GM12874 (cell line): ENCODE data around the gene C5orf15.

ENCODE experiments used
- TF ChIP-seq, protein P1 (sequence below): IDR thresholded peaks from 2 replicates; pipeline ENCODE4 v1.5.1; 2011; ENCODE audit warnings: low read depth, mild to moderate bottlenecking, control low read depth, low read length, moderate library complexity; ENCODE audit not compliant: insufficient read depth

C5orf15 gene

GRCh38 chr5:133932441-133933168, 35.8 kb downstream of the C5orf15 start:
- TF ChIP-seq, protein P1, sequence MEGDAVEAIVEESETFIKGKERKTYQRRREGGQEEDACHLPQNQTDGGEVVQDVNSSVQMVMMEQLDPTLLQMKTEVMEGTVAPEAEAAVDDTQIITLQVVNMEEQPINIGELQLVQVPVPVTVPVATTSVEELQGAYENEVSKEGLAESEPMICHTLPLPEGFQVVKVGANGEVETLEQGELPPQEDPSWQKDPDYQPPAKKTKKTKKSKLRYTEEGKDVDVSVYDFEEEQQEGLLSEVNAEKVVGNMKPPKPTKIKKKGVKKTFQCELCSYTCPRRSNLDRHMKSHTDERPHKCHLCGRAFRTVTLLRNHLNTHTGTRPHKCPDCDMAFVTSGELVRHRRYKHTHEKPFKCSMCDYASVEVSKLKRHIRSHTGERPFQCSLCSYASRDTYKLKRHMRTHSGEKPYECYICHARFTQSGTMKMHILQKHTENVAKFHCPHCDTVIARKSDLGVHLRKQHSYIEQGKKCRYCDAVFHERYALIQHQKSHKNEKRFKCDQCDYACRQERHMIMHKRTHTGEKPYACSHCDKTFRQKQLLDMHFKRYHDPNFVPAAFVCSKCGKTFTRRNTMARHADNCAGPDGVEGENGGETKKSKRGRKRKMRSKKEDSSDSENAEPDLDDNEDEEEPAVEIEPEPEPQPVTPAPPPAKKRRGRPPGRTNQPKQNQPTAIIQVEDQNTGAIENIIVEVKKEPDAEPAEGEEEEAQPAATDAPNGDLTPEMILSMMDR: no peak

DNA sequence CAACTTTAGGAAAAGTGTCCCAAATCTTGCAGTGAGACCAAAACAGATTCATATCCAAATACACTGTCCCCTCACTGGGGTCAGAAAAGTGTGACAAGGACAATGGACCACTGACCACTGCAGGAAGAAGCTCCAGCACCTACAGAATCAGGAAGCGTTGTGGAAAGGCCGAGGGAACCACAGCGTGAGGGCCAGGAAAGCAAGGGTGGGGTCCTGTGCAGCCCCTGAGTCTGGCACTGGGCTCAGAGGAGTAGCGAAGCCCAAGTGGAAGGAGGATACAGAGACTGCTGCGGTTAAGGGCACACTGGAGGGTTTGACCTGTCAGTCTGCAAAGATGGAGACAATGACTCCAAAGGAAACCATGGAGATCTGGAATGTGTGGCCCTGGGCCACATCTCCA, 36.9 kb downstream of the C5orf15 start:
- TF ChIP-seq, protein P1: no peak

DNA sequence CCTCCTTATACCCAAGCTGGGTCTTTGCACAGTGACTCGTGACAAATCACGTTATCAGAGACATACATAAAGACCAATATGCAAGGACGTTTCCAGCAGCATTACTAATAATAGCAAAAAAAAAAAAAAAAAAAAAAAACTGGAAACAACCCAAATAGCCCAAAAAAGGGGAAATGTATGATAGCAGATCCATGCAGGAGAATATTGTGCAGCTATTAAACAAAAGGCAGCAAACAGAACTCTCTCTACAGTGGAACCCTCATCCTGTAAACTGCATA, 37.7 kb downstream of the C5orf15 start:
- TF ChIP-seq, protein P1: no peak

DNA sequence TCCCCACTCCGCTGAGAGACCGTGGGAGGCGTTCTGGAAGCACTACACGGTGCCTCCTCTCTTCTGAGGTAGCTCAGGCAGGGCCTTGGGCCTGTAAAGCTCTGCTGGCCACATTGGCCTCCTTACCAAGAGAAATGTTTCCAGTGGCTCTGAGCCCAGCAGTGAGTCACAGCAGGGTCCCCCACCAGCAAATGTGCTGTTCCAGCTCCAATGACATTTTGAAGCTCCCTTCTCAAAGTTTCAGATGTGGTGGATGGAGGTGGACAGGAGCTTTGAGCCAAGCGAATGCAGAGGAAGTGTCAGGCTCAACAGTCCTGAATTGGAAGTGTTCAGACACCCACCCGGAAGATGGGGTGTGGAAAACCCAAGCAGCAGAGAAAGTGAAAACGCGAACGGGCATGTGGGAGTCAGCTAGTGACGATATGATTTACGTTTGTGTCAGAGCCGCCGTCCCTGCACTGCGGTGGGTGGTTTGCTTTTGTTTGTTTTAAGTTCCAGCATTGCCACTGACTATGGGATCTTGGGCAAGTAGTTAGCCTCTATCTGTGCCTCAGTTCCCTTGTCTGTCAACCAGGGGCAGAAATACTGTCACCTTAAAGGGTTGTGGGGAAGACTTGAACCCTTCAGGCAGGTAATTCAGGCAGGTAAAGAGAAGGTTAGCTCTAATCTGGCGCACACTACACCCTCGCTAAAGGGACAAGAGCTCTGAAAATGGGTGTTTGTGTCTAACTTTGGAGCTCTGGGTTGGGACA, 38.2 kb downstream of the C5orf15 start:
- TF ChIP-seq, protein P1: no peak

- TF ChIP-seq, protein P1: no peak
Observed at GRCh38 chr5:133928587-133929393, 39.6 kb downstream of the C5orf15 start.

- TF ChIP-seq, protein P1: no peak
Observed at GRCh38 chr5:133927300-133928180, 40.9 kb downstream of the C5orf15 start.
